Endothelial cell of umbilical vein (primary cell): ENCODE data around the gene PPM1H. TPM values are rescaled to one million over a fixed set of nuclear protein-coding genes. Genes with fewer than 3 reads are reported as not detected.

Experiments used
- BruUV-seq: library from RNA; stranded (reverse); fragments of 400-500 nt; replicated peaks from 2 replicates; lab custom pipeline; 2021; lab: Mats Ljungman, UMichigan
- CTCF ChIA-PET: fragments of 300-600, 350-600 bp; sonication (Branson Sonifier 250); formaldehyde crosslinking; loops from one replicate; lab custom pipeline; 2021; ENCODE audit warnings: antibody characterized with exemption, inconsistent platforms; lab: Charles Lee
- POLR2A ChIA-PET: fragments of 300-600, 350-600 bp; sonication (Branson Sonifier 250); formaldehyde crosslinking; loops from one replicate; lab custom pipeline; 2021; ENCODE audit warnings: antibody characterized with exemption, inconsistent platforms; lab: Charles Lee
- DNase-seq: peaks from one replicate; pipeline ENCODE4 v3.0.0-alpha.2; 2011; ENCODE audit warnings: low read depth, low spot score
- FAIRE-seq: peaks from 2 replicates; lab custom pipeline; 2011; peaks lifted over from hg19 to GRCh38; lab: Jason Lieb, UNC
- H2AFZ ChIP-seq: 2 replicates; pipeline ENCODE4 v1.6.0; 2012; ENCODE audit warnings: low read depth, low read length, control low read depth, inconsistent platforms
- H3K27ac ChIP-seq: 2 replicates; pipeline ENCODE4 v1.5.1; 2011; ENCODE audit warnings: low read depth, mild to moderate bottlenecking, control low read depth, low read length, moderate library complexity; ENCODE audit not compliant: insufficient read depth
- H3K27me3 ChIP-seq, 2 experiments: 2 replicates each; pipeline versions ENCODE4 v1.6.0 to v1.6.1; 2011; ENCODE audit warnings: low read length in 2 of 2, mixed read lengths in 1 of 2; ENCODE audit not compliant: control insufficient read depth in 2 of 2, insufficient read depth in 2 of 2
- H3K36me3 ChIP-seq, 2 experiments: 2 replicates in 1 of 2; 3 replicates in 1 of 2; pipeline ENCODE4 v1.5.1; 2011; ENCODE audit warnings: low read length in 2 of 2, mild to moderate bottlenecking in 1 of 2, moderate library complexity in 1 of 2; ENCODE audit not compliant: control insufficient read depth in 2 of 2, insufficient read depth in 2 of 2; ENCODE audit errors: extremely low read depth in 1 of 2
- H3K4me1 ChIP-seq: 3 replicates; pipeline ENCODE4 v1.5.1; 2011; ENCODE audit warnings: mild to moderate bottlenecking, low read length; ENCODE audit not compliant: control insufficient read depth, insufficient read depth; ENCODE audit errors: extremely low read depth
- H3K4me2 ChIP-seq: 2 replicates; pipeline ENCODE4 v1.6.1; 2011; ENCODE audit warnings: low read length, control low read depth, mixed read lengths; ENCODE audit not compliant: insufficient read depth
- H3K4me3 ChIP-seq, 3 experiments: fragments of 200-600 bp in 1 of 3; sonication (generic), shearing (Covaris generic) in 1 of 3; replicated peaks in 1 of 3; 2 replicates each; pipeline ENCODE4 v1.5.1; 2011 to 2016; ENCODE audit warnings: control low read depth in 3 of 3, low read length in 3 of 3, mild to moderate bottlenecking in 2 of 3, inconsistent platforms in 1 of 3, low read depth in 1 of 3, moderate library complexity in 1 of 3; ENCODE audit not compliant: insufficient read depth in 1 of 3
- H3K79me2 ChIP-seq: 2 replicates; pipeline ENCODE4 v1.6.0; 2012; ENCODE audit warnings: low read length, inconsistent platforms; ENCODE audit not compliant: control insufficient read depth, insufficient read depth
- H3K9ac ChIP-seq: replicated peaks from 2 replicates; pipeline ENCODE3; 2011; ENCODE audit warnings: low read length, control low read depth; ENCODE audit not compliant: insufficient read depth; ENCODE audit errors: extremely low read depth
- H3K9me1 ChIP-seq: replicated peaks from 3 replicates; pipeline ENCODE4 v1.6.0; 2011; ENCODE audit warnings: mild to moderate bottlenecking, low read length; ENCODE audit not compliant: control insufficient read depth, insufficient read depth; ENCODE audit errors: extremely low read depth
- H3K9me3 ChIP-seq: replicated peaks from 2 replicates; pipeline ENCODE4 v1.5.1; 2012; ENCODE audit warnings: low read length, inconsistent platforms; ENCODE audit not compliant: control insufficient read depth, insufficient read depth
- H4K20me1 ChIP-seq: replicated peaks from 2 replicates; pipeline ENCODE3; 2011; ENCODE audit warnings: mild to moderate bottlenecking, low read length; ENCODE audit not compliant: control insufficient read depth, insufficient read depth; ENCODE audit errors: extremely low read depth
- EZH2 ChIP-seq: IDR thresholded peaks from 2 replicates; pipeline ENCODE4 v1.6.1; 2012; ENCODE audit warnings: borderline replicate concordance, low read depth, mild to moderate bottlenecking, moderate library complexity, low read length, inconsistent platforms; ENCODE audit not compliant: severe bottlenecking
- FOS ChIP-seq: IDR thresholded peaks from 2 replicates; pipeline ENCODE4 v1.6.1; 2011; ENCODE audit warnings: mild to moderate bottlenecking, low read length, moderate library complexity, borderline replicate concordance; ENCODE audit not compliant: insufficient read depth
- GATA2 ChIP-seq: IDR thresholded peaks from 2 replicates; pipeline ENCODE4 v1.7.0; 2011; ENCODE audit warnings: low read depth, mild to moderate bottlenecking, moderate library complexity, mixed read lengths, low read length; ENCODE audit not compliant: insufficient read length, insufficient read depth
- JUN ChIP-seq: IDR thresholded peaks from 2 replicates; pipeline ENCODE4 v1.6.1; 2011; ENCODE audit warnings: borderline replicate concordance, low read depth; ENCODE audit not compliant: insufficient read length, insufficient read depth
- MYC ChIP-seq: IDR thresholded peaks from one replicate; pipeline ENCODE4 v1.6.1; 2011; ENCODE audit warnings: mild to moderate bottlenecking, low read depth, low read length
- POLR2A ChIP-seq: IDR thresholded peaks from 2 replicates; pipeline ENCODE4 v1.6.1; 2012; ENCODE audit warnings: low read depth, mild to moderate bottlenecking, control low read depth, low read length
- POLR2AphosphoS5 ChIP-seq: IDR thresholded peaks from 2 replicates; pipeline ENCODE4 v1.6.1; 2012; ENCODE audit warnings: low read depth, mild to moderate bottlenecking, control low read depth, low read length, moderate library complexity; ENCODE audit not compliant: insufficient read depth
- dilution Hi-C: fragments of 300-500 bp; cut with MboI; formaldehyde crosslinking; loops from one replicate; pipeline ENCODE4 v1.15.0; 2019; ENCODE audit warnings: low sequenced_read_pairs; ENCODE audit not compliant: extremely low pct_ligation_motif_present
- intact Hi-C: fragments of 100-400 bp; cut with micrococcal nuclease; formaldehyde crosslinking; loops from one replicate; pipeline ENCODE4 v1.10.0; 2022
- polyA plus RNA-seq, 4 experiments: library from polyadenylated mRNA; depleted of rRNA in 3 of 4; stranded (reverse) in 3 of 4; unstranded in 1 of 4; fragments of >200 nt; gene quantifications; 2 replicates each; pipeline versions ENCODE4 v1.2.1 to v1.2.3, GENCODE V29; 2011 to 2012; ENCODE audit warnings: missing spikeins in 1 of 4
- total RNA-seq: library from RNA; stranded (reverse); gene quantifications from 2 replicates; pipeline ENCODE4 v1.2.3, GENCODE V29; 2021
- TF ChIP-seq, protein P1 (sequence below), 2 donors: IDR thresholded peaks; 1 replicate in 1 of 2; 2 replicates in 1 of 2; pipeline ENCODE4 v1.5.1; 2011; ENCODE audit warnings: low read length in 2 of 2, mild to moderate bottlenecking in 2 of 2, moderate library complexity in 2 of 2, control low read depth in 1 of 2, inconsistent platforms in 1 of 2, low read depth in 1 of 2; ENCODE audit not compliant: insufficient read depth in 1 of 2; ENCODE audit errors: extremely low read depth in 1 of 2
- TF ChIP-seq, protein P2 (sequence below): IDR thresholded peaks from 2 replicates; pipeline ENCODE4 v1.6.1; 2011; ENCODE audit not compliant: insufficient read depth, insufficient read length

PPM1H gene
- total and polyA plus RNA-seq, 2 donors (not counting 3 experiments of a cell fraction or from before 2014, with no cell fraction given), result 1.0 to 7.2 TPM

DNA sequence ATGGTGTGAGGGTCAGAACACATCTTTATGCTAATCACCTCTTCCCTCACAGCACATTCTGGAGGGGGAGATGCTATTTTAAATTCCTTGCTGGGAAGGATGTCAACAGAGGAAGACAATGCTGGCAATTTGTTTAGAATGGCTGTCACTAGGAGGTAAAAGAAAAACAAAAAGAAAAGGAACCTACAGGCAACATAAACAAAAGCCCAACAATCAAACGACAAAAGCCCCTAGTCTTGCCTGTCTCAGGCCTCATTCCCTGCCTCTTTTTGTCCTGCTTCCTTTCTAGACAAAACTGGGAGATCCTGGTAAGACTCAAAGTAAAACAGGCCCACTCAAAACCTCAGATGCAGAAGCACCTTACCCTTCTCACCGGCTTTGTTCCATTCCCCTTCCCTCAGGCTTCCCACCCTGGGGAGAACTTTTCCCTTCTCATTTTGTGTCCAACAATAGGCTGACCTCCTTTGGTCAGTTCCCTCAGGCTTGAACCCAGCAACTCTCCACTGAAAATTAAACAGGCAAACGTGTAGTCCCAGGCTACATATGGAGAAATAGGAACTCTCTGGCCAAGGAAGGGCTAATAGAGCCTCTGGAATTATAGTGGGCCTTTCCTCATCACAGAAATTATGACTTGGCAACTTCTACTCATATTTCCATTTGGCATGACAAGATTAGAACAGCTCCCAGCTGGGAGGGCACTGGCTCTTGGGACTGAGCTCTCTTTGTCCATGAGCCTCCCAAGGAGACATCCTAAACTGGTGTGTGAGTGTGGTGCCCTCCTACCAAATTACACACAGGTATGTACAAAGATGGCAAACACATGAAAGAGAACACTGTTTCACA, 275.3 kb downstream of the PPM1H start:
- Histone ChIP-seq H3K4me3 (no peak overlapping the region), H3K79me2 (no peaks in the 10 kb centered on the region), H3K4me1 (peaks cover 27% of the 10 kb centered on the region), H3K27me3 (no peaks in the 10 kb centered on the region), H3K4me2 (no peak overlapping the region), H3K27ac (peak overlapping the region; percentile 55), H4K20me1 (no peaks in the 10 kb centered on the region), H3K9ac (no peak overlapping the region), H3K9me3 (no peaks in the 10 kb centered on the region), H3K36me3 (no peaks in the 10 kb centered on the region), H3K9me1 (no peaks in the 10 kb centered on the region), H2AFZ (peak overlapping the region; percentile 88)
- peak; percentile 8 for DNase-seq
- FAIRE-seq, result peak; percentile 31
- TF ChIP-seq MYC (no peak), POLR2A (no peak), JUN (no peak), POLR2AphosphoS5 (no peak), EZH2 (no peak), FOS (no peak), GATA2 (no peak)
- TF ChIP-seq, protein P1, sequence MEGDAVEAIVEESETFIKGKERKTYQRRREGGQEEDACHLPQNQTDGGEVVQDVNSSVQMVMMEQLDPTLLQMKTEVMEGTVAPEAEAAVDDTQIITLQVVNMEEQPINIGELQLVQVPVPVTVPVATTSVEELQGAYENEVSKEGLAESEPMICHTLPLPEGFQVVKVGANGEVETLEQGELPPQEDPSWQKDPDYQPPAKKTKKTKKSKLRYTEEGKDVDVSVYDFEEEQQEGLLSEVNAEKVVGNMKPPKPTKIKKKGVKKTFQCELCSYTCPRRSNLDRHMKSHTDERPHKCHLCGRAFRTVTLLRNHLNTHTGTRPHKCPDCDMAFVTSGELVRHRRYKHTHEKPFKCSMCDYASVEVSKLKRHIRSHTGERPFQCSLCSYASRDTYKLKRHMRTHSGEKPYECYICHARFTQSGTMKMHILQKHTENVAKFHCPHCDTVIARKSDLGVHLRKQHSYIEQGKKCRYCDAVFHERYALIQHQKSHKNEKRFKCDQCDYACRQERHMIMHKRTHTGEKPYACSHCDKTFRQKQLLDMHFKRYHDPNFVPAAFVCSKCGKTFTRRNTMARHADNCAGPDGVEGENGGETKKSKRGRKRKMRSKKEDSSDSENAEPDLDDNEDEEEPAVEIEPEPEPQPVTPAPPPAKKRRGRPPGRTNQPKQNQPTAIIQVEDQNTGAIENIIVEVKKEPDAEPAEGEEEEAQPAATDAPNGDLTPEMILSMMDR (IDR thresholded peaks at IDR 0.05; ENCODE audit: extremely low read depth in 1 of 2, insufficient read depth in 1 of 2, low read depth in 1 of 2, low read length in 2 of 2), result no peak
- TF ChIP-seq, protein P2, sequence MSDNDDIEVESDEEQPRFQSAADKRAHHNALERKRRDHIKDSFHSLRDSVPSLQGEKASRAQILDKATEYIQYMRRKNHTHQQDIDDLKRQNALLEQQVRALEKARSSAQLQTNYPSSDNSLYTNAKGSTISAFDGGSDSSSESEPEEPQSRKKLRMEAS, result no peak
- POLR2A ChIA-PET, result no interaction called here
- intact Hi-C loops, result loop anchor here (1.0 to 5.0 kb wide), 3 partner anchors 39 to 127 kb away; no protein-coding TSS in a partner anchor
- CTCF ChIA-PET, result interaction anchor here (0.8 to 0.9 kb wide), 2 partner anchors 78 to 134 kb away, joined by 5 to 7 read pairs; no protein-coding TSS in a partner anchor
- dilution Hi-C loops, result no loop called here
- no TSS peak for BruUV-seq
